HG02798 (cell line): Measurements from ENCODE around the gene RELN.

Experiments used
- ATAC-seq: cut with Tn5 transposase; IDR thresholded peaks from one replicate; pipeline ENCODE4 v1.9.1; 2021; ENCODE audit warnings: mild to moderate bottlenecking; ENCODE audit not compliant: unreplicated experiment, poor library complexity

Gene RELN

GRCh38 chr7:103597606-103598005, 391.9 kb downstream of the RELN start:
- ATAC-seq = no peak

GRCh38 chr7:103594186-103594585, 395.3 kb downstream of the RELN start:
- no peak for ATAC-seq

GRCh38 chr7:103593691-103594090, 395.8 kb downstream of the RELN start:
- no peak for ATAC-seq

- no peak for ATAC-seq
These were observed 396.6 kb downstream of the RELN start for GRCh38 chr7:103592844-103593243.

GRCh38 chr7:103592187-103592586, 397.3 kb downstream of the RELN start:
- no peak for ATAC-seq

- ATAC-seq = no peak
These were observed 409.4 kb downstream of the RELN start for GRCh38 chr7:103580031-103580430.

GRCh38 chr7:103577059-103577458, 412.4 kb downstream of the RELN start:
- ATAC-seq = no peak

- no peak for ATAC-seq
These were observed 412.8 kb downstream of the RELN start for GRCh38 chr7:103576641-103577040.

GRCh38 chr7:103574576-103574975, 414.9 kb downstream of the RELN start:
- no peak for ATAC-seq

- ATAC-seq = no peak
These were observed 415.9 kb downstream of the RELN start for GRCh38 chr7:103573479-103574058.

GRCh38 chr7:103571586-103571985, 417.9 kb downstream of the RELN start:
- ATAC-seq = no peak

GRCh38 chr7:103569621-103570305, 419.7 kb downstream of the RELN start:
- ATAC-seq = no peak

- ATAC-seq = no peak
These were observed 425.0 kb downstream of the RELN start for GRCh38 chr7:103564416-103564815.

GRCh38 chr7:103560136-103560535, 429.3 kb downstream of the RELN start:
- no peak for ATAC-seq

GRCh38 chr7:103551016-103551415, 438.4 kb downstream of the RELN start:
- no peak for ATAC-seq

GRCh38 chr7:103549786-103550185, 439.7 kb downstream of the RELN start:
- ATAC-seq = no peak

- no peak for ATAC-seq
These were observed 441.8 kb downstream of the RELN start for GRCh38 chr7:103547451-103548284.

- no peak for ATAC-seq
These were observed 447.0 kb downstream of the RELN start for GRCh38 chr7:103542470-103542869.

GRCh38 chr7:103541947-103542346, 447.5 kb downstream of the RELN start:
- no peak for ATAC-seq

- no peak for ATAC-seq
These were observed 448.4 kb downstream of the RELN start for GRCh38 chr7:103541026-103541425.

- no peak for ATAC-seq
These were observed 449.1 kb downstream of the RELN start for GRCh38 chr7:103540338-103540737.
